NCI-H2171 (cell line): ENCODE data around the gene SPATA7.
A peak's percentile ranks its signal among the peaks of the same experiment; 100 is the strongest.
"Not testable (repeated sequence)": the region's sequence is repeated elsewhere in the genome, so short reads cannot be mapped to it uniquely, and the experiment has no call there.

ENCODE experiments used
- DNase-seq: peaks from one replicate; lab custom pipeline; 2025; lab: John Stamatoyannopoulos, UW

SPATA7 gene, protein sequence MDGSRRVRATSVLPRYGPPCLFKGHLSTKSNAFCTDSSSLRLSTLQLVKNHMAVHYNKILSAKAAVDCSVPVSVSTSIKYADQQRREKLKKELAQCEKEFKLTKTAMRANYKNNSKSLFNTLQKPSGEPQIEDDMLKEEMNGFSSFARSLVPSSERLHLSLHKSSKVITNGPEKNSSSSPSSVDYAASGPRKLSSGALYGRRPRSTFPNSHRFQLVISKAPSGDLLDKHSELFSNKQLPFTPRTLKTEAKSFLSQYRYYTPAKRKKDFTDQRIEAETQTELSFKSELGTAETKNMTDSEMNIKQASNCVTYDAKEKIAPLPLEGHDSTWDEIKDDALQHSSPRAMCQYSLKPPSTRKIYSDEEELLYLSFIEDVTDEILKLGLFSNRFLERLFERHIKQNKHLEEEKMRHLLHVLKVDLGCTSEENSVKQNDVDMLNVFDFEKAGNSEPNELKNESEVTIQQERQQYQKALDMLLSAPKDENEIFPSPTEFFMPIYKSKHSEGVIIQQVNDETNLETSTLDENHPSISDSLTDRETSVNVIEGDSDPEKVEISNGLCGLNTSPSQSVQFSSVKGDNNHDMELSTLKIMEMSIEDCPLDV

DNA sequence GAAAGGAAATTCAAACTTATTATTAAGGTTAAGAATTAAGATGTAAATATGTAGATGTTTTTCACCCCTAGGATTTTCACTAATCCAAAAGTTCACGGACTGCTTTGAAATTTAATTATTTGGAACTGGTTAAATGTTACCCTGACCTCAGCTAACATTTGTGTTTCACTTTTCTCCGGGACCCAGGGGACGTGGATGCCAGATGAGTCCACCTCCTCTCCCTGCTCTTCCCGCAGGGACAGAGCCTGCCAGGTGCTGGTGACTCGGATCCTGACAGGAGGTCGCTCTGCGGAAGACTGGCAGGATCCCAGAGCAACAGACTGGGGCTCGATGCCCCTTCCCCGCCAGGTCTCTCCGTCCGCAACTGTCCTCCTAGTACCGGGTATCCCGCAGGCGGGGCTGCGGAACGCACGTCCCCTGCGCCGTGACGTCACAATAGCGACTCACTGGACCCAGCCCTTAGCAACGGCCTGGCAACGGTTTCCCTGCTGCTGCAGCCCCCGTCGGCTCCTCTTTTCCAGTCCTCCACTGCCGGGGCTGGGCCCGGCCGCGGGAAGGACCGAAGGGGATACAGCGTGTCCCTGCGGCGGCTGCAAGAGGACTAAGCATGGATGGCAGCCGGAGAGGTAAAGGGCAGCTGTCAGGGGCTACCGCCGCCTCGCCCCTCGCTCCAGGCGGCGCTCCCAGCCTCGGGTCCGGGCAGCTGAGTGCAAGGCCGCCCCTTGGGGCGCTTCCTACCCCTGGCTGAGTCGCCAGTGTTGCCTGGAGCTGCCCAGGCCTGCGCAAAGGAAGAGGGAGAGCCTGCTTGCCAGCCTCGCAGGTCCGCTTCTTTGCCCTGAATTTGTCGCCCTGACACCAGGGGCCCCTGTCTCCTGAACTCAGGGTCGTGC, at the start of gene SPATA7:
Gene SPATA7 (plus strand): TSS at position 446 of the 890 bp plus-strand sequence. CDS start 162 bp downstream, at position 608.
- DNase-seq = peak; percentile 94

DNA sequence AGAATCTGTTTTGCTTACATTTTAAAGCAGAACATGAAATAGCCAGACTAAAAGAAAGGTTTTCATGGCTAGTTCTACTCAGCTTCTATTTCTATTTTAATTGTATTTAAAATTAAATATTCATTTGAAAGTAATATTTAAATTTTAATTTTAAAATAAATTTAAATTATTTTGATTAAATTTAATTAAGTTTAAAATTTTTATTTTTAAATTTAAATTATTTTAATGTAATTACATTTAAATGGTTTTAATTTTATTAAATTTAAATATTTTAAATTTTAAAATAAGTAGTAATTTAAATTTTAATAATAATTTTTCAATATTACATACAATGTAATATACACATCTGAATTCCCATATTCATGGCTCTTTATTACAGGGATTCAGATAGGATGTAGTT, 45.1 kb upstream of the SPATA7 start:
- no peak for DNase-seq

DNA sequence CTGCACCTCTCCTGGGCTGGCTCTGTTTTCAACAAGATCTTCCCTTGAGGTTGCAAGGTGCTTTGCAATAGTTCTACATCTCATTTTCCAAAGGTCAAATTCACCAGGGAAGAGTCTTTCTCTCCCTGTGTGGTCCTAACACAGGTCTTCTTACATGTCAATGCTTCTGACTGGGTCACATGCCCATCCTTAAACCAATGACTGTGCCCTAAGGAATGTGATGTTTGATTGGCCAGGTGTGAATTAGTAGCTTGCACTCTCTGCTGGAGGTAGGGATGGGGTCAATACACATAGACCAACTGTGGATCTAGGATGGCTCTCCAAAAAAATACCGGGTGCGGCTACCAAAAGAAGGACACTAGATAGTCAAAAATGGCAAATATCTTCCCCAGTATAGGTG, 42.5 kb upstream of the SPATA7 start:
- DNase-seq = no peak

DNA sequence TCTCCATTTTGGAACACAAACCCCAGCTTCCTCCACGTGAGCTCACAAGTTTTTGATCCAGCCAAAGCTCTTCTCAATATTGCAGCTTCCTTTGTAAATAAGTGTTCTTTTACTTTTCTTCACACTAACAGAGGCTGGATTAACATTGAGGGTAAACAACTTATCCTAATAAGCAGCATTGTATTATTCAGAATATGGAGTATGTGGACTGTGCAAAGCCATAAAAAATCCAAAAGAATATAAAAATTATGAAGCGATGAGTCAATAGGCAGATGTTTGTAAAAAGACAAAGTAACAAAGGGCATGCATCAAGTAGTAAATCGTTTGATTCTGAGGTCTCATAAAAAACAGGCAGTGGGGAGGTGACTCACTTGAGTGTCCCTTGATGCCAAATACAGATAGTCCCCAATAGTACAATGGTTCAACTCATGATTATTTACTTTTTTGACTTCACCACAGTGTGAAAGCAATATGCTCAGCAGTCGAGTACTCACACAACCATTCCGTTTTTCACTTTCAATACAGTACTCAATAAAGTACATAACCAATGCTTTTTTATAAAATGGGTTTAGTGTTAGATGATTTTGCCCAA, 39.3 kb upstream of the SPATA7 start:
- no peak for DNase-seq

DNA sequence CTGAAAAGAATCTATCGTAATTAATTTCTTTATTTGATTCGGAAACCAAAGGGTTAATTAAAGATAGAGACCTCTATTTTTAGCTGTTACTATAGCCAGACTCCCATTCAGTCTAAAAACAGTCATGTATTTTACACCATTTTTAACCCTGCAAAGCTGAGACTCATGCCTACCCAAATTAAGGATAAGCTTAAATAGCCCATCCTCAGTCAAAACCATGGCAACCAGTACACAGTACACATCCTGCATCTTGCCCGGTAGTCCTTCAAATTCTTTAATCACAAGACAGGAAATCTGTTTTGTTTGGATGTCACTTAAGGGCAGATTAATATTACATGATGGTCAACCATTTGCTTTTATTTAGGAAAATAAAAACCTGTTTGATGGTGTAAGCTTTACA, 36.9 kb upstream of the SPATA7 start:
- no peak for DNase-seq

DNA sequence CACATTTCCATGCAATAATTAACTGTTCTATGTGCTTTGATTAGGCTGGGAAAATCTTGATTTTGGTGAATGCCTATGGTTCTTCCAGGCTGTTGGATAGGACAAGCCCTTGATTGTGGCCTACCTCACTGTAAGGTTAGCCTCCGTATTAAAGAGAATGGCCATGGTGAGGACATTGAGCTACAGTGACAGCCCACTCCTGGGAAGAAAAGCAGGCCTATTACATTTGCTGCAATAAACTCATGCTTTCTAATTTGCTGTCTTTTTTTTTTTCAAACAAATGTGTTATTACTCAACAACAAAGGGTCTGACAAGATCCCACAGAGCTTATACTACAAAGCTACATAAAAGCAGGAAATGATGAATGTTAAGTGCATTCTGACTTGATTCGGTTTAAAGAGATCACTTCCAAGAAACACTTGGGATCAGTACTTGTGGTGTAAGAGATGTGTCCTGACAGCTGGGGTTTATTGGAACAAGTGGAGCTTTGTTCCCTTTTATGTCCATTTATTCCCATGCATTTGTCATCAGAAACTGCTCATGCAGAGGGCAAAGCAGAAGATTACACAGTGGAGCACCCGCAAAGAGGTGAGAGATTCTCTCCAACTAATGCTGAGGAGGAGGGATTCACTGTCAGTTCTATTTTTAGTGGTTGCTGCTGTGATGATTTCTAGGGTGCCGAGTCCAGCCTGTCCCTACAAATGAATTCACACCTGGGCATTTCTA, 33.3 kb upstream of the SPATA7 start:
- peak; percentile 74 for DNase-seq

DNA sequence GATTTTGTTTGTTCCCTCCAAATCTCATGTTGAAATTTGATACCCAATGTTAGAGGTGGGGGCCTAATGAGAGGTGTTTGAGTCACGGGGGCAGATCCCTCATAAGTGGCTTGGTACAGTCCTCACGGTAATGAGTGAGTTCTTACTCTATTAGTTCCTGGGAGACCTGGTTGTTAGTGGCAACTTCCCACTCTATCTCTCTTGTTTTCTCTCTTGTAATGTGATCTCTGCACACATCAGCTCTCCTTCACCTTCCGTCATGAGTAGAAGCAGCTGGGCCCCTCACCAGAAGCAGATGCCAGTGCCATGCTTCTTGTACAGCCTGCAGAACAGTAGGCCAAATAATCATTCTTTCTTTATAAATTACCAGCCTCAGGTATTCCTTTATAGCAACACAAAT, 32.8 kb upstream of the SPATA7 start:
- DNase-seq = peak; percentile 91

DNA sequence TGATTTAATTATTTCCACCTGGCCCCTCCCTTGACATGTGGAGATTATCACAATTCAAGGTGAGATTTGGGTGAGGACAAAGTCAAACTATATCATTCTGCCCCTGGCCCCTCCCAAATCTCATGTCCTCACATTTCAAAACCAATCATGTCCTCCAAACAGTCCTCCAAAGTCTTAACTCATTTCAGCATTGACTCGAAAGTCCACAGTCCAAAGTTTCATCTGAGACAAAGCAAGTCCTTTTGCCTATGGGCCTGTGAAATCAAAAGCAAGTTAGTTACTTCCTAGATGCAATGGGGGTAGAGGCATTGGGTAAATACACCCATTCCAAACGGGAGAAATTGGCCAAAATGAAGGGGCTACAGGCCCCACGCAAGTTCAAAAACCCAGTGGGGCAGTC, 31.1 kb upstream of the SPATA7 start:
- no peak for DNase-seq

DNA sequence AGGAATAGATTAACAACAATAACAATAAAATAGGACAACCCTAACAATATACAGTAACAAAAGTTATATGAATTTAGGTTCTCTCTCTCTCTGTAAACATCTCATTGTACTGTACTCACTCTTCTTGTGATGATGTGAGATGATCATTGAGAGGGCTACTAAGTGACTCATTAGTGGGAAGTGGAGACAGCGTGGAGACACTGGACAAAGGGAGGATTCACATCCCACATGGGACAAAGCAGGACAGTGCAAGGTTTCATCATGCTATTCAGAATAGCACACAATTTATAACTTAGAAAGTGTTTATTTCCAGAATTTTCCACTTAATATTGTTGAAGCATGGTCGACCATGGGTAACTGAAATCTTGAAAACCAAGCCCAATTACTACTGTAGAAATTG, 26.0 kb upstream of the SPATA7 start:
- no peak for DNase-seq

DNA sequence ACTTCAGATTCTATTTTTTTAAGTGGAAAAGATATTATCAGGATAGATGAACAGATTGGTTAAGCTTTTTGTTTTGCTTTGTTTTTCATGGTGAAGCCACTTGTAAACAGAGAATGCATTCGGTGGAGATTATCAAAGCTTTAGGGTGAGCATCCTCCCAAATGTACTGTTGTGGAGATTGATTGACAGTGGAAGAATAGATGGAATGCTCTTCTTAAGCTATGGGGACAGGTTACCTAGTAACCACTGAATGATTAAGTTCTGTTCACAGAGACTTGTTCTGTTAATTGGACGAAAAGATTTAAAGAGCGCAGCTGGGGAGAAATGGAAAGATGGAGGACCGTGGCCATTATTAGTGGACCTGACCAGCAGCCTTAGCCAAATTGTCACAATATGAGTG, 21.8 kb upstream of the SPATA7 start:
- DNase-seq = no peak

DNA sequence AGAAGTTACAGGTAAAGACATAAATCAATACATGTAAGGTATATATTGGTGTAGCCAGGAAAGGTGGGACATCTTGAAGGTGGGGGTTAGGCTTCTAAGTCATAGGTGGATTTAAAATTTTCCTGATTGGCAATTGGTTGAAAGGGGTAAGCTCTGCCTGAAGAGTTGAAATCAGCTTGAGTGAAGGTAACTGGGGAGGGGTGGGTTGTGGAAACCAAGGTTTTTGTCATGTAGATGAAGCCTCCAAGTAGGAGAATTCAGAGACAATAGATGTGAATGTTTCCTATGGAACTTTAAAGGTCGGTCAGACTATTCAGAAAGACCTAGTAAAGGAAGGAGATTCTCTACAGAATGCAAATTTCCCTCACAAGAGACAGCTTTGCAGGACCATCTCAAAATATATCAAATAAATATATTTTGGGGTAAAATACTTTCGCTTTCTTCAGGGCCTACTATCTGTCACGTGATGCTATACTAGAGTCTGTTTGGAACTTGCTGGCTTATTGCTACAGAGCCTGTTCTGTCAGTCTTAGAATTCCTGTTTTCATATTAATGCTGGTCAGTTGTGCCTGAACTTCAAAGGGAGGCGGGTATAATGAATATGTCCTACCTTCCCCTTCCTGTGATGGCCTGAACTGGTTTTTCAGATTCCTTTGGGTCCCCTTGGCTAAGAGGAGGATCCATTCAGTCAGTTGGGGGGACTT, 20.6 kb upstream of the SPATA7 start:
- DNase-seq = no peak

DNA sequence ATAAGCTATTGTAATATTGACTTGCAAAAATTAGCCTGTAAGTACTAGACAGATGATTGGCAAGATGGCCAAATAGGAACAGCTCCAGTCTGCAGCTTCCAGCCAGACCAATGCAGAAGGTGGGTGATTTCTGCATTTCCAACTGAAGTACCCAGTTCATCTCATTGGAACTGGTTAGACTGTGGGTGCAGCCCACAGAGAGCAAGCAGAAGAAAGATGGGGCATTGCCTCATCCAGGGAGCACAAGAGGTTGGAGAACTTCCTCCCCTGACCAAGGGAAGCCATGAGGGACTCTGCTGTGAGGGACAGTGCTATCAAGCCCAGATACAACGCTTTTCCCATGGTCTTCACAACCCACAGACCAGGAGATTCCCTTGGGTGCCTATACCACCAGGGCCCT, 16.0 kb upstream of the SPATA7 start:
- no peak for DNase-seq

DNA sequence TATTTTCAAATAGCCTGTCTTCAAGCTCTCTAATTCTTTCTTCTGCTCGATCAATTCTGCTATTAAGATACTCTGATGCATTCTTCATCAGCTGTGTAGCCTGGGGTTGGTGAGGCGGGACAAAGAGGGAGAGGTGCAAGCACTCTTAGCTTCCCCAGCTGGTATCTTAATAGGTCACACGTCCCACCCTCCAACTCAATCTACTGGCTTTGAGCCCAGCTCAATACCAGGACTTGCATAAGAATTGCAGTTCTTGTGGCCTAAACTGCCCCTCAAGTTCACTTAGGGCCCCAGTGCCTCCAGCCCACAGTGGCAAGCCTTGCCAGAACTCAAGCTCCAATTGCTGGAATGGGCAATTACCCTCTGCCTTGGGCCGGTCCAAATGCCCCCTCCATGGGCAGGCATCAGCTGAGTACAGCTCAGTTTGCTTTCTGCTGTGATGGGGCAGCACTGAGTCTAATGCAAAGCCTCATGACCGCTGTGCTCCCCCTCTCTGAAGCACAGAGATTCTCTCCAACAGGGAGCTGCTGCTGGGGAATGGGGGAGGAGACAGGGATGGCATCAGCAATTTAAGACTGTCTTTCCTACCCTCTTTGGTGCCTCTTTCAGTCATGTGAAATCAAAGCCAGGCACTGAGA, 5.6 kb upstream of the SPATA7 start:
- no peak for DNase-seq

DNA sequence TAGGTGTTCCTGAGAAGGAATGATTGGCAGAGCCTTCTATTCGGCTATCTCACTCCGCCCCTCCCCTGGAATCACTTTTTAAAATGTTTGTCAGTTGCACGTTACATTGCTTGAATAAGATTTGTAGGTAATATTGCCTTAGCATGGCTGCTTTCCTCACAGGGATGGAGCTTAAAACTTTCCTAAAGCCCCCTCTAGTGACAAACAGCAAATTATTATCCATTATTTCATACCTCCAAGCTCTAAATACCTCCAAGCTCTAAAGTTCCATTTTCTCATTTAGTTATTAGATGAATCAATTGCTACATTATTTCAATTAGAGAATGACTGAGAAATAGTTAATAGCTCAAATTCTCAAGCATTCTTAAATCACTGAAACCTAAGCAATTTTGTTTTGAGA, 5.1 kb upstream of the SPATA7 start:
- peak; percentile 9 for DNase-seq

DNA sequence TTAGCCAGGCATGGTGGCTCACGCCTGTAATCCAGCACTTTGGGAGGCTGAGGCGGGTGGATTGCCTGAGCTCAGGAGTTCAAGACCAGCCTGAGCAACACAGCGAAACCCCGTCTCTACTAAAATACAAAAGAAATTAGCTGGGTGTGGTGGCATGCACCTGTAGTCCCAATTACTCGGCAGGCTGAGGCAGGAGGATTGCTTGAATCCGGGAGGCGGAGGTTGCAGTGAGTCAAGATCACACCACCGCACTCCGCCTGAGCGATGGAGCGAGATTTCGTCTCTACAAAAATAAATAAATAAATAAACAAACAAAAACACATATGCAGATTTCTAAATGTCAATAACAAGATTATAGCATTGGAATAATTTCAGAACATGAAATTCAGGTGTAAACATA, 3.8 kb upstream of the SPATA7 start:
- not testable (repeated sequence) for DNase-seq

DNA sequence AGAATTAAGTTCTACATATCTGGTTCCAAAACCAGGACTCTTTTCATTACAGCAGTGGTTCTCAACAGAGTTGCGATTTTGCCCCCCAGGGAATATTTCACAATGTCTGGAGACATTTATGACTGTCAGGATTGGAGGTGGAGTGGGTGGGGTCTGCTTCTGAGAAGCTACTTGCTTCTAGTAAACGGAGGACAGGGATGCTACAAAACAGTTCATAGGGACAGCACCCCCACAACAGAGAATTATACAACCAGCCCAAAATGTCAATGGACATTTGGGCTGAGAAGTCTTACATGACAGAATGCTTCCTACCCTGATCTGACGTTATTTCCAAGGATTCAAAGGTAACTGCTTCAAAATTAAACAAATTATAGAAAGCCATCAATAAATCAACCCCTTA, 739 bp upstream of the SPATA7 start:
- no peak for DNase-seq

DNA sequence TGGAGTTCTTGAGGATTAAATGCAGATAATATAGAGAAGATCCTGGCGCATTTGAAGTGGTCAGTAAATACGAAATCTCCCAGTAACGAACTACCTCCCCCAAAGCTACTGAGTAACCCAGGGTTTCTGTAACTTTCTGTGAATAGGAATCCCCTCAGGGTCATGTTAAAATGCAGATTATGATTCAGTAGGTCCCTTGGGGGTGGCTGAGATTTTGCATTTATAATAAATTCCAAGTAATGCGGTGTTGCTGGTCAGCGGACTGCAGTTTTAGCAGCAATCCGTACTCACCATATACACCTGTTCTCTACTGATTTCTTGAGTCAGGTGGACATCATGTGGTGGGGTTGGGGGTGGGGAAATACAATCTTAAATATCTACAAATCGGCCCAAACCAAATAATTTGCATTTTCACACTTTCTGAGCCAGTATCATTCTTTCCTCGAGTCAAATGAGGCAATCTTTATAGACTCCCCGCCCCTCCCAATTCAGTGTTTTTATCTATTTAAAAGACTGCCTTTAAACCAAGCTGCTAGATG, 868 bp downstream of the SPATA7 start:
- no peak for DNase-seq

DNA sequence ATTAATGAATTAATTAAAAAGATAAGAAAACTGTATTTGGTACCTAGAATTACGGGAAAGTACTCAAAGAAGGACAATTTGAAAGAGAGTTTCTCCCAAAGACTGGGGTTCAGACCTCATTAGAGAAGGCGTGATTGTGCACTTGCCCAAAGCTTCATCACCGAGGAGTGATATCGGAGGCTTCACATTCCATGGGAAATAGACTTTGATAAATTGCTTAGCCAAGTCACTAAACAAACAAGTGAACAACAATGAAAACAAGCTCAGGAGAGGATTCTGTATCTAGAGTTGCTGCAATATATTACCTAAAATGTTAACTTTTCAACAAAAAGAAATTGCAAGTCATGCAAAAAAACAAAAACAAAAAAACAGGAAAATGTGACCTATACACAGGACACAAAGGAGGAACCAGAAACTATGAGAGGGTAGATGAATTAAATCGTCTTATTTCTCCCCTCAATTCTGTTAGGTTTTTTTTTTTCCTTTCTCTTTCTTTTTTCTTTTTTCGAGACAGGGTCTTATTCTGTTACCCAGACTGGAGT, 3.4 kb downstream of the SPATA7 start:
- no peak for DNase-seq

DNA sequence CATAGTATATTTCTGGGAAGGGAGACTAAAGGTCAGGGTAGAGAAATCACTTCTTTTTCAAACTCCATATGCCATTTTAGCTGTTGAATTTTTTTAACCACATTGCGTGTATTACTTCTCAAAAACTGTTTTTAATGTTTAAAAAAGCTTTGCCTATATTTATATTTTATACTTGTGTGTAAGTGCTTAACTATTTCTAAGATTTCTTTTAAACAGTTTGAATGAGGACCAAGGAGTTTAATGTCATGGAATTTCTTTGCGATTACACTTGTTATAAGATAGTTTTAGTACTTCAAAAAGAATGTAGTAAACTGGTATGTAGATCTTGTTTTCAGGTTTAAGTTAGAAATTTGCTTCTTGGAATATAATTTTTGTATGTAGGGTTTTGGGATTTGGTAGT, 7.2 kb downstream of the SPATA7 start:
- no peak for DNase-seq

DNA sequence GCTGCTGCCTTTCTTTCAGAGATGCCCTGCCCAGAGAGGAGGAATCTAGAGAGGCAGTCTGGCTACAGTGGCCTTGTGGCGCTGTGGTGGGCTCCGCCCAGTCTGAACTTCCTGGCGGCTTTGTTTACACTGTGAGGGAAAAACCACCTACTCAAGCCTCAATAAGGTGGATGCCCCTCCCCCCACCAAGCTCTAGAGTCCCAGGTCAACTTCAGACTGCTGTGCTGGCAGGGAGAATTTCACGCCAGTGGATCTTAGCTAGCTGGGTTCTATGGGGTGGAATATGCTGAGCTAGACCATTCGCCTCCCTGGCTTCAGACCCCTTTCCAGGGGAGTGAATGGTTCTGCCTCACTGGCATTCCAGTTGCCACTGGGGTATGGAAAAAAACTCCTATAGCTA, 25.6 kb downstream of the SPATA7 start:
- DNase-seq = no peak
